GM04503 (cell line): ENCODE results near the gene MAP3K10.
"Not testable (repeated sequence)": the region's sequence is repeated elsewhere in the genome, so short reads cannot be mapped to it uniquely, and the experiment has no call there.

ENCODE experiments used
- DNase-seq: peaks from one replicate; pipeline ENCODE4 v3.0.0-alpha.2; 2012; ENCODE audit warnings: low read depth

Gene MAP3K10

GRCh38 chr19:40217027-40217810 is 26.0 kb downstream of the MAP3K10 start:
- DNase-seq, result no peak

GRCh38 chr19:40217934-40218890 is 27.0 kb downstream of the MAP3K10 start, which contains the start of gene TTC9B:
TSS of gene TTC9B (minus strand) at chr19:40218384. CDS start at chr19:40218381, 3 bp downstream.
- DNase-seq, result no peak

- not testable (repeated sequence) for DNase-seq
Measured at GRCh38 chr19:40219029-40219428, 27.8 kb downstream of the MAP3K10 start.

- DNase-seq, result peak; percentile 11
Measured at GRCh38 chr19:40219721-40220276, 28.6 kb downstream of the MAP3K10 start.

GRCh38 chr19:40220674-40221073 is 29.4 kb downstream of the MAP3K10 start:
- DNase-seq, result no peak

GRCh38 chr19:40221858-40222619 is 30.8 kb downstream of the MAP3K10 start:
- DNase-seq, result peak; percentile 73

GRCh38 chr19:40223135-40223822 is 32.1 kb downstream of the MAP3K10 start:
- DNase-seq, result no peak

- no peak for DNase-seq
Measured at GRCh38 chr19:40224342-40225150, 33.3 kb downstream of the MAP3K10 start.

- DNase-seq, result peak; percentile 21
Measured at GRCh38 chr19:40225440-40226305, 34.4 kb downstream of the MAP3K10 start.

- no peak for DNase-seq
Measured at GRCh38 chr19:40228346-40228745, 37.1 kb downstream of the MAP3K10 start.

- no peak for DNase-seq
Measured at GRCh38 chr19:40228863-40229262, 37.6 kb downstream of the MAP3K10 start.

- peak; percentile 16 for DNase-seq
Measured at GRCh38 chr19:40229484-40229883, 38.3 kb downstream of the MAP3K10 start.

- no peak for DNase-seq
Measured at GRCh38 chr19:40229926-40230417, 38.7 kb downstream of the MAP3K10 start.

- no peak for DNase-seq
Measured at GRCh38 chr19:40231057-40231456, 39.8 kb downstream of the MAP3K10 start.

GRCh38 chr19:40231544-40232424 is 40.6 kb downstream of the MAP3K10 start:
- DNase-seq, result no peak

GRCh38 chr19:40232479-40232878 is 41.3 kb downstream of the MAP3K10 start:
- DNase-seq, result no peak

- DNase-seq, result no peak
Measured at GRCh38 chr19:40232949-40233810, 42.0 kb downstream of the MAP3K10 start.
